ENCODE results near the gene ELSPBP1. TPM values are rescaled to one million over a fixed set of nuclear protein-coding genes. Genes with fewer than 3 reads are reported as not detected.

Gene ELSPBP1
- total and polyA plus RNA-seq, 2 donors (not counting 3 experiments of a cell fraction or from before 2014, with no cell fraction given) = not detected

GRCh38 chr19:48020686-48021085 is 26.3 kb downstream of the ELSPBP1 start:
- Histone ChIP-seq H3K4me3 (replicated peaks in 1 of 3; ENCODE audit: insufficient read depth in 1 of 3, low read depth in 1 of 3, low read length in 3 of 3) (no peak overlapping the region), H3K79me2 (ENCODE audit: control insufficient read depth, insufficient read depth, low read length) (no peaks in the 10 kb centered on the region), H3K4me1 (ENCODE audit: control insufficient read depth, extremely low read depth, insufficient read depth, low read length) (no peaks in the 10 kb centered on the region), H3K9ac (replicated peaks; ENCODE audit: extremely low read depth, insufficient read depth, low read length) (no peak overlapping the region), H3K27ac (ENCODE audit: insufficient read depth, low read depth, low read length) (no peak overlapping the region), H3K9me1 (replicated peaks; ENCODE audit: control insufficient read depth, extremely low read depth, insufficient read depth, low read length) (no peaks in the 10 kb centered on the region), H2AFZ (ENCODE audit: low read depth, low read length) (no peak overlapping the region), H3K36me3 (ENCODE audit: control insufficient read depth in 2 of 2, extremely low read depth in 1 of 2, insufficient read depth in 2 of 2, low read length in 2 of 2) (no peaks in the 10 kb centered on the region), H3K9me3 (replicated peaks; ENCODE audit: control insufficient read depth, insufficient read depth, low read length) (no peaks in the 10 kb centered on the region), H3K4me2 (ENCODE audit: insufficient read depth, low read length) (no peak overlapping the region), H4K20me1 (replicated peaks; ENCODE audit: control insufficient read depth, extremely low read depth, insufficient read depth, low read length) (no peaks in the 10 kb centered on the region), H3K27me3 (ENCODE audit: control insufficient read depth in 2 of 2, insufficient read depth in 2 of 2, low read length in 2 of 2) (peaks cover 0 to 2% of the 10 kb centered on the region in 2 experiments)
- FAIRE-seq (no peak), DNase-seq (ENCODE audit: low read depth, low spot score) (no peak)
- POLR2A ChIA-PET = no interaction called here
- no TSS peak for BruUV-seq (replicated peaks)
- CTCF ChIA-PET = no interaction called here
- intact Hi-C loops (cut with micrococcal nuclease) = no loop called here
- TF ChIP-seq POLR2AphosphoS5 (IDR thresholded peaks at IDR 0.05; ENCODE audit: insufficient read depth, low read depth, low read length) = no peak
- no peak for TF ChIP-seq EZH2 (IDR thresholded peaks at IDR 0.05; ENCODE audit: borderline replicate concordance, low read depth, low read length, severe bottlenecking)
- TF ChIP-seq MYC (IDR thresholded peaks at IDR 0.05; ENCODE audit: low read depth, low read length) = no peak
- TF ChIP-seq POLR2A (IDR thresholded peaks at IDR 0.05; ENCODE audit: low read depth, low read length) = no peak
- no peak for TF ChIP-seq GATA2 (IDR thresholded peaks at IDR 0.05; ENCODE audit: insufficient read depth, insufficient read length, low read depth, low read length)
- TF ChIP-seq JUN (IDR thresholded peaks at IDR 0.05; ENCODE audit: borderline replicate concordance, insufficient read depth, insufficient read length, low read depth) = no peak
- TF ChIP-seq FOS (IDR thresholded peaks at IDR 0.05; ENCODE audit: borderline replicate concordance, insufficient read depth, low read length) = no peak
- TF ChIP-seq MAX (IDR thresholded peaks at IDR 0.05; ENCODE audit: insufficient read depth, insufficient read length) = no peak
- TF ChIP-seq, protein P1, sequence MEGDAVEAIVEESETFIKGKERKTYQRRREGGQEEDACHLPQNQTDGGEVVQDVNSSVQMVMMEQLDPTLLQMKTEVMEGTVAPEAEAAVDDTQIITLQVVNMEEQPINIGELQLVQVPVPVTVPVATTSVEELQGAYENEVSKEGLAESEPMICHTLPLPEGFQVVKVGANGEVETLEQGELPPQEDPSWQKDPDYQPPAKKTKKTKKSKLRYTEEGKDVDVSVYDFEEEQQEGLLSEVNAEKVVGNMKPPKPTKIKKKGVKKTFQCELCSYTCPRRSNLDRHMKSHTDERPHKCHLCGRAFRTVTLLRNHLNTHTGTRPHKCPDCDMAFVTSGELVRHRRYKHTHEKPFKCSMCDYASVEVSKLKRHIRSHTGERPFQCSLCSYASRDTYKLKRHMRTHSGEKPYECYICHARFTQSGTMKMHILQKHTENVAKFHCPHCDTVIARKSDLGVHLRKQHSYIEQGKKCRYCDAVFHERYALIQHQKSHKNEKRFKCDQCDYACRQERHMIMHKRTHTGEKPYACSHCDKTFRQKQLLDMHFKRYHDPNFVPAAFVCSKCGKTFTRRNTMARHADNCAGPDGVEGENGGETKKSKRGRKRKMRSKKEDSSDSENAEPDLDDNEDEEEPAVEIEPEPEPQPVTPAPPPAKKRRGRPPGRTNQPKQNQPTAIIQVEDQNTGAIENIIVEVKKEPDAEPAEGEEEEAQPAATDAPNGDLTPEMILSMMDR (IDR thresholded peaks at IDR 0.05; ENCODE audit: extremely low read depth in 1 of 2, insufficient read depth in 1 of 2, low read depth in 1 of 2, low read length in 2 of 2) = no peak
- dilution Hi-C loops (cut with MboI; ENCODE audit: extremely low pct_ligation_motif_present, low sequenced_read_pairs) = no loop called here

Data from endothelial cell of umbilical vein (primary cell).